HepG2 (cell line): ENCODE measurements around the gene L3MBTL4. TPM values are rescaled to one million over a fixed set of nuclear protein-coding genes. Genes with fewer than 3 reads are reported as not detected.

Source experiments
- CREB1 ChIP-seq, 2 experiments: fragments of 450-650 bp in 1 of 2; IDR thresholded peaks; 2 replicates each; pipeline ENCODE4 v1.6.1; 2016 to 2017; ENCODE audit warnings: control low read depth in 1 of 2, mild to moderate bottlenecking in 1 of 2, missing compliant biosample characterization in 1 of 2, missing genetic modification characterization in 1 of 2
- CREM ChIP-seq, 2 experiments: sonication (generic) in 1 of 2; formaldehyde crosslinking in 1 of 2; IDR thresholded peaks; 2 replicates each; pipeline versions ENCODE4 v1.4.0 to v1.6.1; 2016 to 2020; ENCODE audit warnings: antibody characterized with exemption in 1 of 2, mild to moderate bottlenecking in 1 of 2, missing genetic modification reagents in 1 of 2
- DPF2 ChIP-seq: sonication (generic); formaldehyde crosslinking; IDR thresholded peaks from 2 replicates; pipeline ENCODE4 v1.4.0; 2020; ENCODE audit warnings: mild to moderate bottlenecking, low read depth, missing genetic modification reagents, borderline replicate concordance
- GTF2F1 ChIP-seq: fragments of 150-350 bp; IDR thresholded peaks from 2 replicates; pipeline ENCODE4 v1.6.1; 2014; ENCODE audit warnings: low read length
- HNF4A ChIP-seq: sonication (generic); formaldehyde crosslinking; IDR thresholded peaks from 2 replicates; pipeline ENCODE4 v1.4.0; 2020; ENCODE audit warnings: missing genetic modification reagents
- HNF4G ChIP-seq, 2 experiments: sonication (generic) in 1 of 2; formaldehyde crosslinking in 1 of 2; IDR thresholded peaks; 2 replicates each; pipeline versions ENCODE4 v1.4.0 to v1.6.1; 2011 to 2020; ENCODE audit warnings: borderline replicate concordance in 2 of 2, low read depth in 2 of 2, mild to moderate bottlenecking in 2 of 2, low read length in 1 of 2, missing genetic modification reagents in 1 of 2, moderate library complexity in 1 of 2
- HOXA5 ChIP-seq: sonication (generic); formaldehyde crosslinking; IDR thresholded peaks from 2 replicates; pipeline ENCODE4 v1.4.0; 2020; ENCODE audit warnings: missing genetic modification reagents
- MAFK ChIP-seq, 2 experiments: IDR thresholded peaks in 1 of 2; conservative IDR thresholded peaks in 1 of 2; 2 replicates each; pipeline ENCODE4 v1.6.1; 2011; ENCODE audit warnings: improper control_type of control experiment in 2 of 2, low read length in 2 of 2
- MYC ChIP-seq: sonication (generic); formaldehyde crosslinking; IDR thresholded peaks from 2 replicates; pipeline ENCODE4 v1.9.0; 2021; ENCODE audit warnings: missing genetic modification reagents, borderline replicate concordance
- NCOA2 ChIP-seq: sonication (generic); formaldehyde crosslinking; IDR thresholded peaks from 2 replicates; pipeline ENCODE4 v1.8.0; 2022; ENCODE audit warnings: inconsistent platforms
- NFRKB ChIP-seq: fragments of 450-650 bp; IDR thresholded peaks from 2 replicates; pipeline ENCODE4 v1.6.1; 2017
- POLR2AphosphoS2 ChIP-seq: IDR thresholded peaks from 2 replicates; pipeline ENCODE4 v1.6.1; 2011; ENCODE audit warnings: low read depth, low read length, improper control_type of control experiment
- RARA ChIP-seq: IDR thresholded peaks from 2 replicates; pipeline ENCODE4 v1.6.1; 2016; ENCODE audit warnings: missing genetic modification reagents, missing compliant biosample characterization
- SAP130 ChIP-seq: IDR thresholded peaks from 2 replicates; pipeline ENCODE4 v1.6.1; 2016; ENCODE audit warnings: low read depth
- SNAPC2 ChIP-seq: sonication (generic); formaldehyde crosslinking; IDR thresholded peaks from 2 replicates; pipeline ENCODE4 v1.8.1; 2022; ENCODE audit warnings: mild to moderate bottlenecking, missing genetic modification reagents
- YEATS2 ChIP-seq: sonication (generic); formaldehyde crosslinking; IDR thresholded peaks from 2 replicates; pipeline ENCODE4 v1.4.0; 2020; ENCODE audit warnings: missing genetic modification reagents, borderline replicate concordance
- ZNF264 ChIP-seq: sonication (generic); formaldehyde crosslinking; IDR thresholded peaks from 2 replicates; pipeline ENCODE4 v1.4.0; 2020; ENCODE audit warnings: missing genetic modification reagents
- ZNF3 ChIP-seq: IDR thresholded peaks from 2 replicates; pipeline ENCODE4 v1.7.0; 2017; ENCODE audit warnings: inconsistent platforms
- ZNF431 ChIP-seq: sonication (generic); formaldehyde crosslinking; IDR thresholded peaks from 2 replicates; pipeline ENCODE4 v1.9.0; 2022; ENCODE audit warnings: missing genetic modification reagents, low read depth, mild to moderate bottlenecking, borderline replicate concordance
- ZNF644 ChIP-seq: IDR thresholded peaks from 2 replicates; pipeline ENCODE4 v1.6.1; 2016; ENCODE audit warnings: low read depth
- ZNF720 ChIP-seq: sonication (generic); formaldehyde crosslinking; IDR thresholded peaks from 2 replicates; pipeline ENCODE4 v1.4.0; 2020; ENCODE audit warnings: missing genetic modification reagents
- ZNF816 ChIP-seq: sonication (generic); formaldehyde crosslinking; IDR thresholded peaks from 2 replicates; pipeline ENCODE4 v1.8.0; 2022; ENCODE audit warnings: missing genetic modification reagents, mild to moderate bottlenecking, borderline replicate concordance
- ZNF839 ChIP-seq: sonication (generic); formaldehyde crosslinking; IDR thresholded peaks from 2 replicates; pipeline ENCODE4 v1.4.0; 2020; ENCODE audit warnings: missing genetic modification reagents, mild to moderate bottlenecking, borderline replicate concordance
- polyA plus RNA-seq, 8 experiments: library from polyadenylated mRNA; depleted of rRNA in 3 of 8; stranded (reverse) in 7 of 8; unstranded in 1 of 8; fragments of >200 nt; fragmentation: Illumina TruSeq in 4 of 8; extraction: Trizol in 4 of 8; gene quantifications; 2 replicates each; pipeline versions ENCODE4 v1.2.1 to v1.2.3, GENCODE V29; 2011 to 2016; ENCODE audit warnings: low read depth in 4 of 8, missing spikeins in 1 of 8, mixed read lengths in 1 of 8; ENCODE audit not compliant: insufficient read depth in 1 of 8
- total RNA-seq, 5 experiments: library from RNA; depleted of rRNA; stranded (reverse); fragments of >200 nt; fragmentation: Illumina TruSeq; extraction: Trizol; gene quantifications; 2 replicates each; pipeline ENCODE4 v1.2.3, GENCODE V29; 2016; ENCODE audit warnings: low read depth in 1 of 5
- TF ChIP-seq, protein P1 (sequence below): sonication (generic); formaldehyde crosslinking; conservative IDR thresholded peaks from 2 replicates; pipeline ENCODE4 v1.4.0; 2020; ENCODE audit warnings: mild to moderate bottlenecking, missing genetic modification reagents, moderate library complexity
- TF ChIP-seq, protein P2 (sequence below): sonication (generic); formaldehyde crosslinking; IDR thresholded peaks from 2 replicates; pipeline ENCODE4 v1.9.0; 2021; ENCODE audit warnings: missing genetic modification reagents, mild to moderate bottlenecking, borderline replicate concordance

L3MBTL4 gene
- total and polyA plus RNA-seq, 2 of the 13 experiments (the other 11 are each of a cell fraction or from before 2014, with no cell fraction given) = 10.8 to 13.3 TPM

DNA sequence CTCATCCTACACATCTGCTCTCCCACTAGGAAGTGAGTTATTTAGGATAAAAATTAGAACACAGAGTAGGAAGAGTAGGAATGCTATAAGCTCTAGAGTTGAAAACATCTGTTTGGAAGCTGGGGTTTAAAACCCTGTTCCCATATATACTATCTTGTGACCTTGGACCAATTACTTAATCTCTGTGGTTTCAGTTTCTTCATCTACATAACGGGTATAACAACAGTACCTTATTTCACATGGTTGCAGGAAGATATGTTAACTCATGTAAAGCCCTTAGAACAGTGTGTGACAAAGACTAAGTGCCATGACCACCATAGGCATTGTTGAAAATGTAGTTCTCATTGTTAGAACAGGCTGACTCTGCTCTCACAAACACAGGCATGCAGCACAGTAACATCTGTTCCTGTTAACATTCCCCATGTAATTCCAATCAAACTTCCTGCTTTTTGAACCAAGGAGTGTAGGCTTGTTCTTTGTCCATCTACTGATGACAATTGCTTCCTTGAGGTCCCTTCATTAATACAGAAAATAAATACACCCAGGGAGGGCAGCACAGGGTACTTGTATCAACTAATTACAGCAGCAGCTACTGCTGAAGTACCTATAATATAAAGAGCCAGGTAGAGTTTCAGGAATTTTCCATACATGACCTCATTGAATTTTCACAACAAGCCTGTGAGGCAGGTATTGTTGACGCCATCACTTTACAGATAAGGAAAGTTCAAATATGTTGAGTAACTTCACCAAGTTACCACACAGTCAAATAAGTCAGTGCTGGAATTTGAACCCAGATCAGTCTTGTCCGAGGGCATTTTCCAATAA lies 204.2 kb downstream of the L3MBTL4 start (continued):
- TF ChIP-seq ZNF431 (CRISPR knock-in tag) (no peak), HOXA5 (CRISPR knock-in tag) (0 out of 2 replicates have a peak, but pooled peaks have one; percentile 43), YEATS2 (CRISPR knock-in tag) (no peak), HNF4A (CRISPR knock-in tag) (peak; percentile 94), ZNF816 (CRISPR knock-in tag) (0 out of 2 replicates have a peak, but pooled peaks have one; percentile 37), ZNF720 (CRISPR knock-in tag) (no peak), ZNF839 (CRISPR knock-in tag) (no peak), NFRKB (no peak), SAP130 (CRISPR knock-in tag) (peak; percentile 12; the same call in 1 of the 2 replicates), MAFK (conservative IDR thresholded peaks at IDR 0.05 in 1 of 2, IDR thresholded peaks at IDR 0.05 in 1 of 2; ENCODE audit: low read length in 2 of 2) (0 out of 4 replicates have a peak, but pooled peaks of 1 of the 2 experiments have one; percentile 13), SNAPC2 (CRISPR knock-in tag) (no peak), NCOA2 (CRISPR knock-in tag) (peak; percentile 77), ZNF644 (peak; percentile 62; the same call in 1 of the 2 replicates), ZNF3 (peak; percentile 78; the same call in 1 of the 2 replicates), POLR2AphosphoS2 (no peak), GTF2F1 (no peak), CREB1 (IDR thresholded peaks at IDR 0.05) (0 out of 2 replicates have a peak, but pooled peaks have one; percentile 18), CREB1 (CRISPR knock-in tag; IDR thresholded peaks at IDR 0.05) (peak; percentile 78), DPF2 (0 out of 2 replicates have a peak, but pooled peaks have one; percentile 19), MYC (CRISPR knock-in tag) (no peak), RARA (CRISPR knock-in tag) (peak; percentile 65), HNF4G (IDR thresholded peaks at IDR 0.05; ENCODE audit: borderline replicate concordance, low read depth, low read length) (peak; percentile 71; the same call in 1 of the 2 replicates), HNF4G (CRISPR knock-in tag; IDR thresholded peaks at IDR 0.05; ENCODE audit: borderline replicate concordance, low read depth) (peak; percentile 37; the same call in 1 of the 2 replicates), ZNF264 (CRISPR knock-in tag) (peak; percentile 63; the same call in 1 of the 2 replicates), CREM (IDR thresholded peaks at IDR 0.05) (peak; percentile 65; the same call in 1 of the 2 replicates), CREM (CRISPR knock-in tag; IDR thresholded peaks at IDR 0.05) (no peak)
- TF ChIP-seq, protein P1, sequence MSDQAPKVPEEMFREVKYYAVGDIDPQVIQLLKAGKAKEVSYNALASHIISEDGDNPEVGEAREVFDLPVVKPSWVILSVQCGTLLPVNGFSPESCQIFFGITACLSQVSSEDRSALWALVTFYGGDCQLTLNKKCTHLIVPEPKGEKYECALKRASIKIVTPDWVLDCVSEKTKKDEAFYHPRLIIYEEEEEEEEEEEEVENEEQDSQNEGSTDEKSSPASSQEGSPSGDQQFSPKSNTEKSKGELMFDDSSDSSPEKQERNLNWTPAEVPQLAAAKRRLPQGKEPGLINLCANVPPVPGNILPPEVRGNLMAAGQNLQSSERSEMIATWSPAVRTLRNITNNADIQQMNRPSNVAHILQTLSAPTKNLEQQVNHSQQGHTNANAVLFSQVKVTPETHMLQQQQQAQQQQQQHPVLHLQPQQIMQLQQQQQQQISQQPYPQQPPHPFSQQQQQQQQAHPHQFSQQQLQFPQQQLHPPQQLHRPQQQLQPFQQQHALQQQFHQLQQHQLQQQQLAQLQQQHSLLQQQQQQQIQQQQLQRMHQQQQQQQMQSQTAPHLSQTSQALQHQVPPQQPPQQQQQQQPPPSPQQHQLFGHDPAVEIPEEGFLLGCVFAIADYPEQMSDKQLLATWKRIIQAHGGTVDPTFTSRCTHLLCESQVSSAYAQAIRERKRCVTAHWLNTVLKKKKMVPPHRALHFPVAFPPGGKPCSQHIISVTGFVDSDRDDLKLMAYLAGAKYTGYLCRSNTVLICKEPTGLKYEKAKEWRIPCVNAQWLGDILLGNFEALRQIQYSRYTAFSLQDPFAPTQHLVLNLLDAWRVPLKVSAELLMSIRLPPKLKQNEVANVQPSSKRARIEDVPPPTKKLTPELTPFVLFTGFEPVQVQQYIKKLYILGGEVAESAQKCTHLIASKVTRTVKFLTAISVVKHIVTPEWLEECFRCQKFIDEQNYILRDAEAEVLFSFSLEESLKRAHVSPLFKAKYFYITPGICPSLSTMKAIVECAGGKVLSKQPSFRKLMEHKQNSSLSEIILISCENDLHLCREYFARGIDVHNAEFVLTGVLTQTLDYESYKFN = peak; percentile 89
- TF ChIP-seq, protein P2, sequence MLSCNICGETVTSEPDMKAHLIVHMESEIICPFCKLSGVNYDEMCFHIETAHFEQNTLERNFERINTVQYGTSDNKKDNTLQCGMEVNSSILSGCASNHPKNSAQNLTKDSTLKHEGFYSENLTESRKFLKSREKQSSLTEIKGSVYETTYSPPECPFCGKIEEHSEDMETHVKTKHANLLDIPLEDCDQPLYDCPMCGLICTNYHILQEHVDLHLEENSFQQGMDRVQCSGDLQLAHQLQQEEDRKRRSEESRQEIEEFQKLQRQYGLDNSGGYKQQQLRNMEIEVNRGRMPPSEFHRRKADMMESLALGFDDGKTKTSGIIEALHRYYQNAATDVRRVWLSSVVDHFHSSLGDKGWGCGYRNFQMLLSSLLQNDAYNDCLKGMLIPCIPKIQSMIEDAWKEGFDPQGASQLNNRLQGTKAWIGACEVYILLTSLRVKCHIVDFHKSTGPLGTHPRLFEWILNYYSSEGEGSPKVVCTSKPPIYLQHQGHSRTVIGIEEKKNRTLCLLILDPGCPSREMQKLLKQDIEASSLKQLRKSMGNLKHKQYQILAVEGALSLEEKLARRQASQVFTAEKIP = no peak
